NCI-H2227 treated with DMSO at 0.1 percent for 48 hours (cell line): ENCODE results near the gene KIF1A.
A peak's percentile ranks its signal among the peaks of the same experiment; 100 is the strongest.
"Not testable (repeated sequence)": the region's sequence is repeated elsewhere in the genome, so short reads cannot be mapped to it uniquely, and the experiment has no call there.

Experiments
- DNase-seq: peaks from one replicate; lab custom pipeline; 2025; lab: John Stamatoyannopoulos, UW

The KIF1A gene

DNA sequence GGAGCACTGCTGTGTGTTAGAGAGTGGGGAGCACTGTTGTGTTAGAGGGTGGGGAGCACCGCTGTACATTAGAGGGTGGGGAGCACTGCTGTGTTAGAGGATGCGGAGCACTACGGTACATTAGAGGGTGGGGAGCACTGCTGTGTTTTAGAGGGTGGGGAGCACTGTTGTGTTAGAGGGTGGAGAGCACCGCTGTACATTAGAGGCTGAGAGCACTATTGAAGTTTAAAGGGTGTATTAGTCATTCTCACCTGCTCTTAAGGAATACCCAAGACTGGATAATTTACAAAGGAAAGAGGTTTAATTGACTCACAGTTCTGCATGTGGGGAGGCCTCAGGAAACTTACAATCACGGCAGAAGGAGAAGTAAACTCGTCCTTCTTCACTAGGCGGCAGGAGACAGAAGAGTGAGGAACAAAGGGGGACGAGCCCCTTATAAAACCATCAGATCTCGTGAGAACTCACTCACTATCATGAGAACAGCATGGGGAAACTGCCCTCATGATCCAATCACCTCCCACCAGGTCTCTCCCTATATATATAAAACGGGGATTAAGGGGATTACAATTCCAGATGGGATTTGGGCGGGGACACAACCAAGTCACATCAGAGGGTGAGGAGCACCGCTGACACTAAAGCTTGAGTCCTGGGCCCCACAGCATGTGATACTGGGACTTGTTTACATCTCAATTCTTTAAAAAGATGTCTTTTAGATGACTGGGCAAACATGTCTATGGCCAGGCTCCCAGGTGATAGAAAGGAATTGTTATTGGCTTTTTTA, 29.1 kb upstream of the KIF1A start:
- no peak for DNase-seq

DNA sequence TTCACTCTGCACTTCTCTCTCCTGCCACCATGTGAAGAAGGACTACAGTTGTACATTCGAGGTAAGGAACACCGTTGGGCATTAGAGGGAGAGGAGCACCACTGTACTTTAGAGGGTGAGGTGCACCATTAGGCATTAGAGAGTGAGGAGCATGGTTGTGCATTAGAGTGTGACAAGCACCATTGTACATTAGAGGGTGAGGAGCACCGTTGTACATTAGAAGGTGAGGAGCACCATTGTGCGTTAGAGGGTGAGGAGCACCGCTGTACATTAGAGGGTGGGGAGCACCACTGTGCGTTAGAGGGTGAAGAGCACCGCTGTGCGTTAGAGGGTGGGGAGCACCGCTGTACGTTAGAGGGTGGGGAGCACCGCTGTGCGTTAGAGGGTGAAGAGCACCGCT, 27.8 kb upstream of the KIF1A start:
- DNase-seq = no peak

DNA sequence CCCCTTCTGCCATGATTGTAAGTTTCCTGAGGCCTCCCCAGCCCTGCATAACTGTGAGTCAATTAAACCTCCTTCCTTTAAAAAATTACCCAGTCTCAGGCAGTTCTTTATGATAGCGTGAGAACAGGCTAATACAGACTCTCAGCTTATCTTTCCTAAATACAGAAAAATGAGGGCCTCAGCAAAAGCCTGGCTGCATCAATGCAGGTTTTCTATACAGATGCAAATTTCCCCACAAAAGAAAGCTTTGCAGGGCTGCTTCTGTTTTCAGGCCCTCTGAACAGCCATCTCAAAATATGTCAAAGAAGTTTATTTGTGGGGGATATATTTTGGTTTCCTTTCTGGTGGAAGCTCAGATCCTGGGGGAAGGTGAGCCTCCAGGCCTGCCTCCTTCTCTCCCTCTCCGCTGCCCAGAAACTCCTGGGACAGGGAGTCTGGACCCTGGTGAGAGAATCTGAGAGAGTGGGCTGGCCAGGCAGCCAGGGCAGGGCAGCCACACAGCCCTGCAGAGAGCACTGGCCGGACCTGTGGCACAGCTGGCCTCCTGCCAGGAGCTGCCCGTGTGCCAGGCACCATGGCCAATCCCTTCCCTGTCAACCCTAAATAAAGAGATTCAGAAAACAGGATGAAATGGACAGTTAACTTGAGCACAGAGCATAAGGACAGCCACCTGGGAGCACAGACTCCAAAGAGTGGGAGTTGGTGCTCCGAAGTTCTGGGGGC, 27.0 kb upstream of the KIF1A start:
- no peak for DNase-seq

DNA sequence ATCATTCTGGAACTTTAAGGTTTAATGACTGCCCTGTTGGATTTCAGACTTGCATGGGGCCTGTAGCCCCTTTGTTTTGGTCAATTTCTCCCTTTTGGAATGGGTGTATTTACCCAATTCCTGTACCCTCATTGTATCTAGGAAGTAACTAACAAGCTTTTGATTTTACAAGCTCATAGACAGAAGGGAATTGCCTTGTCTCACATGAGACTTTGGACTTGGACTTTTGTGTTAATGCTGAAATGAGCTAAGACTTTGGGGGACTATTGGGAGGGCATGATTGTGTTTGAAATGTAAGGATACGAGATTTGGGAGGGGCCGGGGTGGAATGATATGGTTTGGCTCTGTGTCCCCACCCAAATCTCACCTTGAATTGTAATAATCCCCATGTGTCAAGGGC, 26.3 kb upstream of the KIF1A start:
- DNase-seq = not testable (repeated sequence)

DNA sequence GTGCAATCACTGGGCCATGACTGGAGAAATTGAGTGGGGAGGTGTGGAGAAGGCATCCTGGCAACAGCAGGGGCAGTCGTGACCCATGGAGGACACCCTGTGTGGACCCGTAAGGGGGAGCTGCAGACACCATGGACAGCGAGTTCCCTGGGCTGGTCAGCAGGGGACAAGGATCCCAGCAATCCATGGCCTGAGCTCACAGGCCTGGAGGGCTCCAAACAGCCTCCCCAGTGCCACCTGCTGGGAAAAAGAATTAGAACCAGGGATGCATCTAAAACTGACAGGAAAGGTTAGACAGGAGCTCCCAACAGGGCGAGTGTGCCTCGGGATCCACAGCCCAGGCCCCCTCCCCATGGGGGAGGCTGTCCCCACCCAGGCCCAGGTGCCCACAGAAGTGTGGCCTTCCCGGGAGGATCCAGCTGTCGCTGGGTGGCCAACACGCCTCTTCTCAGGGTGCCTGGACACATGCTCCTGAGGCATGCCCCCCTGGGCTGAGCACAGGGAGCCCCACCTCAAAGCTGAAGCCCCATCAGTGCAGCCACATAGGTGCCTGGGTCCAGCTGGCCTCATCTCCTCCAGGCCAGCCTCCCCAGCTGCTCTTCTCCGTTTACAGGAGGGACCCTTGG, 20.5 kb upstream of the KIF1A start:
- peak; percentile 25 for DNase-seq

DNA sequence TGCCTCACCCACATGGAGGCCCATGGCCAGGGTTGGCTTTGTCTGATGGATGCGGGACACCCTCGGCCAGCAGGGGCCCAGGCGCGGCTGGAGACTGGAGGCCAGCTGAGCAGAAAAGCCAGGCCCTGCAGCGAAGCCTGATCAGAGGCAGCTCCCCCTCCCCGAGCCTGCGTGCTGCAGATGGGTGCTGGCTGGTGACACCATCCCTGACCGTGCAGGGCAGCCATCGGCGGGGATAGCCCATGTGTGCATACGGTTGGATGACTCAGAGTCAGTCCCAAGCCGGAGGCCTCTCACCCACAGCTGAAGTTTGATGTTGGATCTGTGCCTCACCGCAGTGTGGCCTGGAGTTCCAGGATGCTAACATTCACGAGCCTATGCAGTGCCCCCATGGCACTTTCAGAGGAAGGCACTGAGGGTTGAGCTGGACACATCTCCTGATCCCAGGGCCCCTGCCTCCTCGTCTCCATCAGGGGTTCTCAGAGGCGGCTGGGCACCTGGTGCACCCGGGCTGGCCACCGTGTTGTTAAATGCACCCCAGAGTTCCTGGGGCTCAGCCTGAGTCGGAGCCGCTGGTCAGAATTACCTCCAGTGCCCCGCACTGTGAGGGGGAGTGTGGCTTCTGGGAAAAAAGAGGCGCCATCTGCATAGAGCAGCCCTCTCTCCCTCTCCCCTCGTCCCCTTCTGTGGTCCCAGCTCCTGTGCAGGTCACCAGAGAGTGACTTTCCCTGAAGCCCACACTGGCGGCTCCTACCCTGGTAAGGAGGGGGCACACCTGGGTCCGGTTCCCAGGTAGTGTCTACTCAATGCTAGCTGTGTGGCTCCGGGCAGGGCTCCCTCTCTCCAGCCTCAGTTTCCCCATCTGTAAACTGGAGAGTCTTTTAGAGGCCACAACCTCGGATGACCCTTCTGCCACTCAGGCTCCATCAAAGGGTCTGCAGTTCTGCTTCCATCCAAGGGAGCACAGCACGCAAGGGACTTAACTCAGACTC, 19.4 kb upstream of the KIF1A start:
- no peak for DNase-seq

DNA sequence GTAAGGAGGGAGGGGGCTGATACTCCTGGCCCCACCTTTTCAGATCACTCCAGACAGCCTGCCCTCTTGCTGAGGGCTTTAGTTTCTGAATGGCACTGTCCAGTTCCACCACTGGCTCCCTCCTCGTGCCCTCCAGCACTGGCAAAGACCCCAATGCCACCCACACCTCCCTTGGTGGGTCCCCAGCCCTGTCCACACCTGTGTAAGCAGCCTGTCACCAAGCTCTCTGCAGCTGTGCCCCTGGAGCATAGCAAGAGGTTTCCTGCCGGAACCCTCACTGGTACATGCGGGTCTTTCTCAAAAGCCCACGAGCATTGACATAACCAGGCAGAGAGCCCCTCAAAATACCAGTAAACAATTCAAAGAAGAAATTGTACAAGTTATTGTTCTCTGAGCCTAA, 17.6 kb upstream of the KIF1A start:
- no peak for DNase-seq

DNA sequence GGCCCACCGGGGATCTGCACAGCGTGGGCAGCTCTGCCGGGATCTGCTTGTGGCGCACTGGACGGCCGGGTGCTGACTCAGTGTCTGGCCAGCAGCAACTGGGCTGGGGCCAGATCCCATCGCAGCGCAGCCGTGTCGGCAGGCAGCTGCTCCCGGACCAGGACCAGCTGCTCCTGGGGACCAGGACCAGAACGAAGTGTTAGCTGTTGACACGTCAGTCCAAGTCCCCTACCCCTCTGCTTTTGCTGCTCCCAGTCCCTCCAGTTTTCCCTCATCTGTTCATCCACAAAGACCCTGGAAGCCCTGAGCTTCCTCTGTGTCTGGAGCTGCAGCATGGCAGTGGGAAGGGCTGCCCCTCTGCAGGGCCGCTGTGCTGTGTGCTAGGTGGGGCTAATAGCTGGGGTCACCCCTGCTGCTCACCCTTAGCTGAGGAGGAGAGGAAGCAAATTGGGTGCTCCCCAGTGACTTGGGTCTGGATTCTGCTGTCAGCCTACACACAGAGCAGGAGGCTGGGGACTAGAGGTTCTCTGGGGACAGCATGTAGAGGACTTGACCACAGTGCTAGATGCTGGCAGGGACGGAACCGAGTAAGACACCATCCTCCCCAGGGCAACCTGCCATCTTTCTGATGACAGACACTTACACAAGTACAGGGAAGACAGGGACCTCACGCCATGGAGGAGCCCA, 16.9 kb upstream of the KIF1A start:
- DNase-seq = no peak

DNA sequence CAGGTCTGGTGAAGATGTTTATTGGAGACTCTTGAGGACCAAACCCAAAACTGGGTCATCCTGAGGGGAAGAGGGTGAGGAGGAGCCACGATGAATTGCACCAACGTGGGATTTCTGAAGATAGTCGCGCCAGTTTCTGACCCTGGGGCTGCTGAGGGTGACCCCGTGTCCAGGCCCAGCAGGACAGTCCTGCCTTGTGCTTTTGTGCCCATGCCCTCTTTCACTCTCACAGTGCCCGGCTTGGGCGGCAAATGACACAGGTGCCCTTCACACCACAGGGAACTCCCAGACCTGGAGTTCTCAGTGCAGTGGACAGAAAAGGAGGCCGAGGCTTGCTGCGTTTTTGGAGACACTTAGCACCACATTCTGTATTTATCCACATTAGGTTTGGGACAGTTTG, 15.5 kb upstream of the KIF1A start:
- DNase-seq = no peak

DNA sequence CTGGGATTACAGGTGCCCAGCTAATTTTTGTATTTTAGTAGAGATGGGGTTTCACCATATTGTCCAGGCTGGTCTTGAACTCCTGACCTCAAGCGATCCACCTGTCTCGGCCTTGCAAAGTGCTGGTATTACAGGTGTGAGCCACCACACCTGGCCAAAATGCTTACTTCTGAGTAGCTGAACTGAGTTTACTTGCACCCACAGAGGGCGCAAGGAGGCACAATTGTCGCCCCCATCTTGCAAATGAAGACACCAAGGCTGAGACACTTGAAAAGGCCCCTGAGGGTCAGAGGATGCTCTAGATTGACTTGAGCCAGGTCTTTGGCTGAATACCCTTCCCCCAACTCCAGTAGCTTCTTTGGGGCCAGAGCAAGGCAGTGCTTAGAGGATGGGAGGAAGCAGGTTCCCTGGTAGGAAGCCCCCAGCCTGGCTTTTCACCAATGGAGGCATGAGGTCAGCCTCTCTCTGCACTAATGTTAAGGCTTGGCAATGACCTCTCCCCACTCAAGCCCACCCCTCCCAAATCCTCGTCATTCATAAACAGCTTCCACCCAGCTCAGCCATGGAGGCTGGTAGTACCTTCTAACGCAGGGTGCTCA, 14.5 kb upstream of the KIF1A start:
- no peak for DNase-seq

DNA sequence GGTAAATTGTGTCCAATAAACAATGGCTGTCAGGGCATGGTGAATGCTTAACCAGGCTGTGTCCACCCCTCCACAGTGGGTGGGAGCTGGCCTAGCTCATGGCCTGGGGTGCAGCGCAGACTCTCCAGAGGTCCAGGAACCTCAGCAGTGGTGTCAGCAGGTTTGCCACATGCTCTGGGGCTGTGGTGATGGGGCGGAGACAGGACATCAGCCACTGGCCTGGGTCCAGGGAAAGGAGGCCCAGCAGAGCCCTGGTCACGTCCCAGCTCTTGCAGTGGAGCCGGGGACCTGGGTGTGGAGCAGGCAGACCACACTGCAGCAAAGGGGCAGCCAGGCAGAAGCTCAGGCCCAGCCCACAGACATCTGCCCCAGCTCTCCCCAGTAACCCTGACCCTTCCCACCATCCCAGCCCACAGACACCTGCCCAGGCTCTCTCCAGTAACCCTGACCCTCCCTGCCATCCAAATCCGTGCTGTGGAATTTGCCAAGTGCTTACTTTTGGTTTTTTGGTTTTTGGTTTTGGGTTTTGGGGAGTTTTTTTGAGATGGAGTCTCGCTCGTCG, 13.8 kb upstream of the KIF1A start:
- DNase-seq = no peak

DNA sequence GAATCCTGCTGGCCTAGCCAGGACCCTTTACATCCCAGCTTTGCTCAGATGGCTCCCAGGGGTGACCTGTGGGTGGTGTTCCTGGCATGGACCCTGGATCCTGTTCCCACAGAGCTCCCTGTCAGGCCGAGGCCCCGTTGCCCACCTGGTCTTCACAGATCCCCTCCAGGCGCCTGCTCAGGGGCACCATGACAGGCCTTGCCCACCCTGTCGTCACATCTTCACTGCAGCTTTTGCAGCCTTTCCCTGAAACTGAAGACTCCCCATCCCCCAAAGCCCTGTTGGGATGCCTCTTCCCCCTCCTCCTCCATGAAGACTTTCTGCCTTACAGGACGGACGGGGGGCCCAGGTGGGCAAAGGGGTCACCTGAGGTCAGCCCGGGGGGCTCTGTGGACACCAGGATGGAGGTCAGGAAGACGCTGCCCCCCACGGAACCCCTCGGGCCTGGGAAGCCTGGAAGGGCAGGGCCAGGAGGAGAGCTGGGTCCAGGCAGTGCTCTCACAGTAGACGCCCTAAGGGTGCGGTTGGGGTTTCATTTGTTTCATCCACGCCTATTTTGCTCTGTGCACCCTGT, 13.0 kb upstream of the KIF1A start:
- DNase-seq = no peak

DNA sequence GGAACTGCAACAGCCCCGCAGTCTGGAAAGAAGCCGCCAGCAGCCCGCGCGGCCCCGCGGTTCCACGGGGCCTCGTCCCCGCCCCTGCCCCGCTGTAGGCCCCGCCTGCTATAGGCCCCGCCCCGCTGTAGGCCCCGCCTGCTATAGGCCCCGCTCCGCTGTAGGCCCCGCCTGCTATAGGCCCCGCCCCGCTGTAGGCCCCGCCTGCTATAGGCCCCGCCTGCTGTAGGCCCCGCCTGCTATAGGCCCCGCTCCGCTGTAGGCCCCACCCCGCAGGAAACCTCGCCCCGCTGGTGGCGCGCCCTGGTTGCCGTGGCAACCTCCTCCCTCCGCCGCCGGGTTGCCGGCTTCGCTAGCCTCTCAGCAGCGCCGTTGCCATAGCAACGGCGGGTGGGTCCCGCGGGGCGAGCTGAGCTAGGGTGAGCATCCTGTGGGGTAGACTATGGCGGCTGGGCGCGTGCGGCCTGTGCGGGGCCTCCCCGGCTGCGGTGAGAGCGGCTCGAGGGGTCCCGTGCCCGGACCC, 12.2 kb upstream of the KIF1A start:
- DNase-seq = peak; percentile 93

DNA sequence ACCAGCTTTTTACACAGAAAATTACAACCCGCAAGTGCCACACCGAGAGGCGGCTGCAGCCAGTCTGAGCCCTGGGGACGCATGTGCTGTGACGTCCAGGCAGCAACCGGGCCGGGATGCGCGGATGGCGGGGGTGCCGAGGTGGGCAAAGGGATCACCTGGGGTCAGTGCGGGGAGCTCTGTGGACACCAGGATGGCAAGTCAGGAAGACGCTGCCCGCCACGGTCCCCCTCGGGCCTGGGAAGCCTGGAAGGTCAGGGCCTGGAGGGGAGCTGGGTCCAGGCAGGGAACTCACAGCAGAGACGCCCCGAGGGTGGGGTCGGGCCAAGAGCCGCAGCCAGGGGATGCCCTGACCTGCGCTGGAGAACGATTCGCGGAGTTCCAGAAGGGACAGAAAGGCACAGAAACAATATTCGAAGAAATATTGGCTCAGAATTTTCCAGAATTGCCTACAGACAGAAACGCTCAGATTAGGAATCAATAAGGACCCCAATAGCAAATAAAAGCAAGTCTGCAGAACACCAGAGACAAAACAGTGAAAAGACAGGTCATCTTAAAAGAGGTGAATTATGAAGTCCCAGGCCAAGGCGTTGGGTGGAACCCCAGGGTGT, 11.7 kb upstream of the KIF1A start:
- DNase-seq = no peak

DNA sequence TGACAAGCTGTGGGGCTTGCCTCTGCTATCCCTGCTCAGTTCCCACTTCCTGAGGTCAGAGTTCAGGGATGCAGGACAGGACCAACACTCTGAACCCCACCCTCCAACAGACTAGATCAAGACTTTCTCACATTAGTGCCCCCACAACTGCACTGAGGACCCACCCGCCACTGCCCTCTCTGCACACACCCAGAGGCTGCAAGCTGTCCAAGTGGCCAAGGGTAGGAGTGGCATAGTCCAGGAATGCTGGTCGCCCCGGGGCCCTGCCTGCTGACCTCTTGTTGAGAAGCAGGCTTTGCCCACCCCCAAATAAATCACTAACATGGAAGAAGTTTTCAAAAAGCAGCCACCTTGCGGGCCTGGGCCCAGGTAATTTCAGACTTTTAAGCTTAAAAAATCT, 5.5 kb upstream of the KIF1A start:
- DNase-seq = no peak

DNA sequence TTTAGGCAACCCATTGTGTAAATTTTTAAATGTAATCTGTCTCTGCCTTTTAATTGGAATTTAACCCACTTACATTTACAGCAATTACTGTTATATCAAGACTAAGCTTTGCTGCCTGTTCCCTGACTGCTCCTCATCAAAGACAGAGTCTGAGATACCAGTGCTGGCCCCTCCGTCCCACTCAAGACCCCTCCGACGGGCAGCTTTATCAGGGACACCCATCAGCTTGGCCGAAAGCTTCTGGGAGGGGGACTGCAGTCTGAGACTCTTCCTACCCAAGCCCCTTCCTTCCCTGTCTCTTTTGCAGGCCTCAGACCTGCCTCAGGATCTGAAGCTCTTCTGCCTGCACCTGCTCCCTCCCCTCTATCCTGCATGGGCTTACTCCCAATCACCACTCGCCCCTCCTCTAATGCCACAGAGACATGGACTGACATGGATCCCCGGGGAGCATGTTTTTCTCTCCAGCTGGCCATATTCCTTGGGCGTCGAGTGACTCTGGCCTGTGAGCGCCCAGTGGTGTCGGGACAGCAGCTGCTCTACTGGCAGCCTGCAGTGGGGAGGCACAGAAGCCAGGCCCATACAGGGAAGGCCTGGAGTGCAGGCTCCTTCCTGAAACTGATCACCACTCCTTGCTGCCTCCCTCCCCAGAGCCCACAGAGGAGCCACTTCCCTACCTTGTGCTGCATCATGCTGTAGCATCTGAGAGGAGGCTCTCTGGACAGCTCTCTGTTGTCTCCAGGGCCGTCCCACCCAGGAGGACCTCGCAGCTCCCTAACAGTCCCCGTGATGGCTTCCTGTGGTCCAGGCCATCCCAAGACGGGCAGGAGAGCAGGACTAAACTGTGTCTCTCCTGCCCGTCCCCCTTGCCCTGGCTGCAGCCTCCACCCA, 3.7 kb upstream of the KIF1A start:
- DNase-seq = no peak

DNA sequence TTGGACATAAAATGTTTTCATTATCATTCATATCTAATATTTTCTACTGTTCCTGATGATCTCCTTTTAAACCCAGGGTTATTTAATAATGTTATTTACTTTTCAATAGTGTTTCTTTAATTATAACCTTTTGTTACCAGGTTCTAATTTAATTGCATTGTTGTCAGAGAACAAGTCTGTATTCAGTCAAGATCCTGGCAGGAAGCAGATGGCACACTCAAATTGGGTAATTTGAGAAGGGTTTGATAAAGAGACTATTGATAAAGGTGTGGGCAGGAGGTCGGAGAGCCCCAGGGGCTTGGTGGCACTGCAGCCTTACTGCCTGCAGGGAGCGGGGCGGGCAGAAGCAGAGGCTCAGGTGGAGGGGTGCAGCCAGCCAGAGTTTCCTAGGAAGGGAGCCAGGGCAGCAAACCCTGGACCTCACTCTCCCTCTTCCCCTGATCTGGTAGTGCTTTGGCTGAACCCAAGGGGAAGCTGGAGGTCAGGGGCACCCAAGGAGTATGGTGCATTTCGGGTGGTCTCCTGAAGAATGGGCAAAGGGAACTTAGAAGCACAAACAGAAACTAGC, 2.3 kb upstream of the KIF1A start:
- DNase-seq = no peak

DNA sequence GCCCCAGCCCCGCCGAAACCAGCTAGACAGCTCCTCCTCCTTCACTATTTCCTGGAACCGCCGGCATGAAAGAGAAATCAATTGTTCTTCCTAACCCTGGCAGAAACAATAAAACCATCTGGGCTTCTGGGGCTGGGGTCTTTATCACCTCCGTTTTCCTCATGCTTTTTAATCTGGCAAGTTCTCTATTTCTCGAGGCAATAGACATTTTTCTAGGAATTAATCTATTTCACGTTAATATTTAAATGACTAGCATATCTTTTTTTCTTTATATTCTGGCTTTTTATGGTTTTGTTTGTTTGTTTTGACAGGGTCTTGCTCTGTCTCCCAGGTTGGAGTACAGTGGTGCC, 1.4 kb upstream of the KIF1A start:
- no peak for DNase-seq
